ENCODE measurements around the gene MED26. TPM values are rescaled to one million over a fixed set of nuclear protein-coding genes. Genes with fewer than 3 reads are reported as not detected.

The MED26 gene
- total and polyA plus RNA-seq, 2 of the 13 experiments (the other 11 are each of a cell fraction or from before 2014, with no cell fraction given) = 3.5 to 3.8 TPM

GRCh38 chr19:16659832-16660708 is 32.1 kb upstream of the MED26 start, which contains the start of gene SMIM7 (continued):
- TF ChIP-seq, protein P1, sequence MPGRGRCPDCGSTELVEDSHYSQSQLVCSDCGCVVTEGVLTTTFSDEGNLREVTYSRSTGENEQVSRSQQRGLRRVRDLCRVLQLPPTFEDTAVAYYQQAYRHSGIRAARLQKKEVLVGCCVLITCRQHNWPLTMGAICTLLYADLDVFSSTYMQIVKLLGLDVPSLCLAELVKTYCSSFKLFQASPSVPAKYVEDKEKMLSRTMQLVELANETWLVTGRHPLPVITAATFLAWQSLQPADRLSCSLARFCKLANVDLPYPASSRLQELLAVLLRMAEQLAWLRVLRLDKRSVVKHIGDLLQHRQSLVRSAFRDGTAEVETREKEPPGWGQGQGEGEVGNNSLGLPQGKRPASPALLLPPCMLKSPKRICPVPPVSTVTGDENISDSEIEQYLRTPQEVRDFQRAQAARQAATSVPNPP (CRISPR knock-in tag; IDR thresholded peaks at IDR 0.05) = peak; percentile 52; the same call in 1 of the 2 replicates
- no peak; the same call in 1 of the 2 replicates for TF ChIP-seq MEIS1 (CRISPR knock-in tag; IDR thresholded peaks at IDR 0.05; ENCODE audit: borderline replicate concordance)
- TF ChIP-seq ZNF781 (CRISPR knock-in tag; IDR thresholded peaks at IDR 0.05; ENCODE audit: borderline replicate concordance, not compliant biosample characterization) = no peak
- TF ChIP-seq, protein P2, sequence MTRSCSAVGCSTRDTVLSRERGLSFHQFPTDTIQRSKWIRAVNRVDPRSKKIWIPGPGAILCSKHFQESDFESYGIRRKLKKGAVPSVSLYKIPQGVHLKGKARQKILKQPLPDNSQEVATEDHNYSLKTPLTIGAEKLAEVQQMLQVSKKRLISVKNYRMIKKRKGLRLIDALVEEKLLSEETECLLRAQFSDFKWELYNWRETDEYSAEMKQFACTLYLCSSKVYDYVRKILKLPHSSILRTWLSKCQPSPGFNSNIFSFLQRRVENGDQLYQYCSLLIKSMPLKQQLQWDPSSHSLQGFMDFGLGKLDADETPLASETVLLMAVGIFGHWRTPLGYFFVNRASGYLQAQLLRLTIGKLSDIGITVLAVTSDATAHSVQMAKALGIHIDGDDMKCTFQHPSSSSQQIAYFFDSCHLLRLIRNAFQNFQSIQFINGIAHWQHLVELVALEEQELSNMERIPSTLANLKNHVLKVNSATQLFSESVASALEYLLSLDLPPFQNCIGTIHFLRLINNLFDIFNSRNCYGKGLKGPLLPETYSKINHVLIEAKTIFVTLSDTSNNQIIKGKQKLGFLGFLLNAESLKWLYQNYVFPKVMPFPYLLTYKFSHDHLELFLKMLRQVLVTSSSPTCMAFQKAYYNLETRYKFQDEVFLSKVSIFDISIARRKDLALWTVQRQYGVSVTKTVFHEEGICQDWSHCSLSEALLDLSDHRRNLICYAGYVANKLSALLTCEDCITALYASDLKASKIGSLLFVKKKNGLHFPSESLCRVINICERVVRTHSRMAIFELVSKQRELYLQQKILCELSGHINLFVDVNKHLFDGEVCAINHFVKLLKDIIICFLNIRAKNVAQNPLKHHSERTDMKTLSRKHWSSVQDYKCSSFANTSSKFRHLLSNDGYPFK (CRISPR knock-in tag; IDR thresholded peaks at IDR 0.05; ENCODE audit: borderline replicate concordance) = peak; percentile 73; the same call in 1 of the 2 replicates
- no peak for TF ChIP-seq ZNF251 (CRISPR knock-in tag; IDR thresholded peaks at IDR 0.05)
- TF ChIP-seq ZSCAN25 (CRISPR knock-in tag; IDR thresholded peaks at IDR 0.05) = no peak
- 0 out of 2 replicates have a peak, but pooled peaks have one; percentile 43 for TF ChIP-seq ZSCAN31 (CRISPR knock-in tag; IDR thresholded peaks at IDR 0.05; ENCODE audit: low read depth)
- peak; percentile 99 for TF ChIP-seq SP2 (CRISPR knock-in tag; IDR thresholded peaks at IDR 0.05)
- peak; percentile 31; the same call in 1 of the 2 replicates for TF ChIP-seq JUN (CRISPR knock-in tag; IDR thresholded peaks at IDR 0.05)
- no peak for TF ChIP-seq JUNB (CRISPR knock-in tag; IDR thresholded peaks at IDR 0.05; ENCODE audit: borderline replicate concordance)
- TF ChIP-seq, protein P3, sequence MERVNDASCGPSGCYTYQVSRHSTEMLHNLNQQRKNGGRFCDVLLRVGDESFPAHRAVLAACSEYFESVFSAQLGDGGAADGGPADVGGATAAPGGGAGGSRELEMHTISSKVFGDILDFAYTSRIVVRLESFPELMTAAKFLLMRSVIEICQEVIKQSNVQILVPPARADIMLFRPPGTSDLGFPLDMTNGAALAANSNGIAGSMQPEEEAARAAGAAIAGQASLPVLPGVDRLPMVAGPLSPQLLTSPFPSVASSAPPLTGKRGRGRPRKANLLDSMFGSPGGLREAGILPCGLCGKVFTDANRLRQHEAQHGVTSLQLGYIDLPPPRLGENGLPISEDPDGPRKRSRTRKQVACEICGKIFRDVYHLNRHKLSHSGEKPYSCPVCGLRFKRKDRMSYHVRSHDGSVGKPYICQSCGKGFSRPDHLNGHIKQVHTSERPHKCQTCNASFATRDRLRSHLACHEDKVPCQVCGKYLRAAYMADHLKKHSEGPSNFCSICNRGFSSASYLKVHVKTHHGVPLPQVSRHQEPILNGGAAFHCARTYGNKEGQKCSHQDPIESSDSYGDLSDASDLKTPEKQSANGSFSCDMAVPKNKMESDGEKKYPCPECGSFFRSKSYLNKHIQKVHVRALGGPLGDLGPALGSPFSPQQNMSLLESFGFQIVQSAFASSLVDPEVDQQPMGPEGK (CRISPR knock-in tag; IDR thresholded peaks at IDR 0.05) = peak; percentile 92
- TF ChIP-seq ZNF446 (CRISPR knock-in tag; IDR thresholded peaks at IDR 0.05) = 0 out of 2 replicates have a peak, but pooled peaks have one; percentile 64
- 0 out of 2 replicates have a peak, but pooled peaks have one; percentile 26 for TF ChIP-seq ZNF33B (CRISPR knock-in tag; IDR thresholded peaks at IDR 0.05)
- peak; percentile 59; the same call in 1 of the 2 replicates for TF ChIP-seq ZNF563 (CRISPR knock-in tag; IDR thresholded peaks at IDR 0.05)
- peak; percentile 97 for TF ChIP-seq BHLHE40 (IDR thresholded peaks at IDR 0.05; ENCODE audit: low read length)
- peak; percentile 75 for TF ChIP-seq PHF5A (CRISPR knock-in tag; IDR thresholded peaks at IDR 0.05; ENCODE audit: low read depth, unreplicated experiment)
- no peak; the same call in 1 of the 2 replicates for TF ChIP-seq GFI1 (CRISPR knock-in tag; IDR thresholded peaks at IDR 0.05; ENCODE audit: borderline replicate concordance)
- TF ChIP-seq NAIF1 (CRISPR knock-in tag; IDR thresholded peaks at IDR 0.05; ENCODE audit: borderline replicate concordance) = peak; percentile 70; the same call in 1 of the 2 replicates
- no peak for TF ChIP-seq ATF4 (CRISPR knock-in tag; IDR thresholded peaks at IDR 0.05)
- peak; percentile 21 for TF ChIP-seq MXD1 (CRISPR knock-in tag; IDR thresholded peaks at IDR 0.05)
